ENCODE measurements around the gene GNB1. TPM values are rescaled to one million over a fixed set of nuclear protein-coding genes. Genes with fewer than 3 reads are reported as not detected.
"Not testable (repeated sequence)": the region's sequence is repeated elsewhere in the genome, so short reads cannot be mapped to it uniquely, and the experiment has no call there.

Gene GNB1
- total RNA-seq, 1 experiment from 2014 or later: 50.5 TPM

DNA sequence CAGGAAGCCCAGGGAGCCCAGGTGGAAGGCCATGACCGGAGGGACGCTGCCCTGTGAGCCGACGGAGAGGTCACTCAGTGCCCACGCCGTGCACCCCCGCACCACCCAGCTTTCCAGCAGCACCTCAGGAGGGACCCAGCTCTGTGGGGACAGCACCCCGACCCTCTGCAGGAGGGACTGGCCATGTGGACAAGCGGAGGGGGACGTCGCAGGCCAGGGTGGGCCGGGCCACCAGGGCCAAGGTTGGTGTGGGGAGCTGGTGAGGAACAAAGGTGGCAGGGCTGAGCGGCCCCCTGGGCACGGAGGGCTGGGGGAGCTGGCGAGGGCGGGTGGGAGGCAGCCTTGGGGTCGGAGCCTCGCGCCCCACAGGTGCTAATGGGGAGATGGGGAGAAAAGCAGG, 135.5 kb downstream of the GNB1 start:
- DNase-seq (ENCODE audit: low read depth, low spot score): no peak
- in situ Hi-C loops (cut with HindIII; ENCODE audit: low pct_unique_long_range_greater_than_20kb, low sequenced_read_pairs): no loop called here

DNA sequence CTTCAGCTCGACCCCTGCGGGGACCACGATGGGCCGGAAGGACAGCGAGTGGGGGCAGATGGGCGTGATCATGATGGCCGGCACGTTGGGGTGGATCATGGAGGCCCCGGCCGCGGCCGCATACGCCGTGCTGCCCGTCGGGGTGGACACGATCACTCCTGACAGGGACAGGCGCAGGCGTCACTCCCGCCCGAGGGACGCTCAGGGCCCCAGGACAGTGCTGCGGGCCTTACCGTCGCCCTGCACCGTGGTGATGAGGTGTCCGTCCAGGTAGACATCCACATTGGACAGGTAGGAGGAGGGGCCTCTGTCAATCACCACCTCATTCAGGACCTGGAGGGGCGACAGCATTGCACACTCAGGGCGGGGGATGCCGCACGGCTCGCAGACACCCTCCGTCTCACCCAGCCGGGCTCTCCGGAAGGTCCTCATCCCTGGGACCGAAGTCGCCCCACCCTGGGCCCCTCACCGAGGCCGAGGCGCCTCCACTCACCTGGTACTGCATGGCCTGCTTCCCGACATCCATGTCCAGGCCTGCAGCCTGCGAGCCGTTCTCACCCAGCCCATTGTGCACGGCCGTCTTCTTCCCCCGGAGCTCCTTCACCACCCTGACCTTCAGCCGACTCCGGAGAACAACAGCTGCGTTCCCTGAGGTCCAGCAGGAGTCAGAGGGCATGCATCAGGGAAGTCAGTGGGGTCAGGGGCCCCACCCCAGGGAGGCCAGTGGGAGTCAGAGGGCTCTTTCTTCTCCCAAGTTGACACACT, 136.7 kb downstream of the GNB1 start:
- in situ Hi-C loops (cut with HindIII; ENCODE audit: low pct_unique_long_range_greater_than_20kb, low sequenced_read_pairs): no loop called here
- no peak for DNase-seq (ENCODE audit: low read depth, low spot score)

DNA sequence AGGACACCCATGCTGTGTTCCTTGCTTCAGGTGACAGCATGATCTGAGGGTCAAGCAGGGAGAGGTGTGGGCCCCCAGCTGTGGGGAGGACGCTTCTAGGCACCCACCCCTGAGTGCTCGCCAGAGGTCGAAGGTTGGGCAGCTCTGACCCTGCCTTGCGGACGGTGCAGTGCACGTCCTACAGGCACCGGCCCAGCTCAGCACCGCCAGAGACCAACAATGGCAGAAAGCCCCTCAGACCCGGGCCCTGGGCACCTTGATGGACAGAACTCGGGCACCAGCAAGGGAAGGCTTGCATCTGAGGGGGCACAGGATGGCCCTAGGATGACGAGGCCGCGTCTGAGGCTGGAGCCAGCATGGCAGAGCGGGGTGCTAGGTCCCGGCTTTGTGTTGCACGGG, 137.3 kb downstream of the GNB1 start:
- in situ Hi-C loops (cut with HindIII; ENCODE audit: low pct_unique_long_range_greater_than_20kb, low sequenced_read_pairs): no loop called here
- no peak for DNase-seq (ENCODE audit: low read depth, low spot score)

GRCh38 chr1:1752636-1753606, 138.0 kb downstream of the GNB1 start:
- no peak for DNase-seq (ENCODE audit: low read depth, low spot score)
- in situ Hi-C loops (cut with HindIII; ENCODE audit: low pct_unique_long_range_greater_than_20kb, low sequenced_read_pairs): no loop called here

DNA sequence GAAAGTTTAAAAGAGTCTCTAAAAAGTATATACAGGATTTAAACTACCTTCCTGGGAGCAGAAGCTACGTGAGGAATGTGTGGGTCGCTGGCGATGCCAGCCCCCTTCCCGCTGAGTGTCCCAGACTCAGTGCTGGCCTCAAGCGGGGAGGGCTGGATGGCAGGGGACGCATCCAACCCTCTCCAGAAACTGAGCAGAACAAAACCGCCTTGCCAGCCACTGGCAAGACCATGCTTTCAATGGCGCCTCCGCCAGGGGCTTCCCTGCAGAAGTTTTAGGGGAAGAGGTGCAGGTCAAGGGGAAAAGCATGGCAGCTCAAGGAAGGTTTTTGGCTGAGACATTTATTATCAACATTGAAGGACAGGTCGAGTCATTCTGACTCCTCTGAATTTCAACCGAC, 138.7 kb downstream of the GNB1 start:
- in situ Hi-C loops (cut with HindIII; ENCODE audit: low pct_unique_long_range_greater_than_20kb, low sequenced_read_pairs): no loop called here
- no peak for DNase-seq (ENCODE audit: low read depth, low spot score)

- DNase-seq (ENCODE audit: low read depth, low spot score); in situ Hi-C loops (cut with HindIII; ENCODE audit: low pct_unique_long_range_greater_than_20kb, low sequenced_read_pairs): not testable (repeated sequence)
Measured at GRCh38 chr1:1749941-1750340, 140.9 kb downstream of the GNB1 start.

GRCh38 chr1:1748686-1749321, 142.1 kb downstream of the GNB1 start:
- in situ Hi-C loops (cut with HindIII; ENCODE audit: low pct_unique_long_range_greater_than_20kb, low sequenced_read_pairs): no loop called here

GRCh38 chr1:1746566-1746909, 144.3 kb downstream of the GNB1 start:
- DNase-seq (ENCODE audit: low read depth, low spot score); in situ Hi-C loops (cut with HindIII; ENCODE audit: low pct_unique_long_range_greater_than_20kb, low sequenced_read_pairs): not testable (repeated sequence)

More at GRCh38 chr1:1748686-1749321, 142.1 kb downstream of the GNB1 start:
- DNase-seq (ENCODE audit: low read depth, low spot score): no peak

DNA sequence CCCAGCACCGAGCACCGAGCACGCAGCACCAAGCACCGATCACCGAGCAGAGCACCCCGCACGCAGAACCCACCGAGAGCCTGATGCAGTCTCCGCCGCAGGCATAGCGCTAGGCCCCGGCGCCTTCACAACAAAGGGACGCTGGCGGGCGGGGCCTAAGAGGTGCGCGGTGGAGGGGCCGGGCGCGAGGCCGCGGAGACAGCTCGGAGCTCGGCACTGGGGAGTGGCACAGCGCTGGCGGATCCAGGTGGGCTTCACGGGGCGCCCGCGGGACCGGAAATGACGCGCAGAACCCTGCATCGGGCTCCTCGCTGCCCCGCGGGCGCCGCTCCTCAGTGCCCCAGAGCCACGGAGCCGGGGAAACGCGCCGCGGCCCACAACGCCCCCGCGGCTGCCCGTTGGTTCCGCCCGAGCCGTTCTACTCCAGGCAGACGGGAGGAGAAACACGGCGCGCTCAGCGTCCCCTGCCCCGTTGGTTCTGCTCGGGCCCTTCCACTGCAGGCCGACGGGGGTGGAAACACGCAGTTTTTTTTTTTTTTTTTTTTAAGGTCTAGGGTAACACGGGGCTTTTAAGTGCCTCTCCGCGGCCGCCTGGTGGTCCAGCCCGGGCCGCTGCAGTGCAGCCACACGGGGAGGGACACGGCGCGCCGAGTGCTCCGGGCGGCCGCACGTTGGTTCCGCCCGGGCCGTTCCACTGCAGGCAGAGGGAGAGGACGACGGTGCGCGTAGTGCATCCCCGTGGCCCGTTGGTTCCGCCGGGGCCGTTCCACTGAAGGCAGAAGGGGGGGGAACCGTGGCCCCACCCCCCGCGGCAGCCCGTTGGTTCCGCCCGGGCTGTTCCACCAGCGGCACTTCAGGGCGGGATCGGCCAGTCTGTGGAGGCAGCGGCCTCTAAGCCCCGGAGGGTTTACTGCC, 145.0 kb downstream of the GNB1 start:
- peak; percentile 58 for DNase-seq (ENCODE audit: low read depth, low spot score)
- in situ Hi-C loops (cut with HindIII; ENCODE audit: low pct_unique_long_range_greater_than_20kb, low sequenced_read_pairs): not testable (repeated sequence)

DNA sequence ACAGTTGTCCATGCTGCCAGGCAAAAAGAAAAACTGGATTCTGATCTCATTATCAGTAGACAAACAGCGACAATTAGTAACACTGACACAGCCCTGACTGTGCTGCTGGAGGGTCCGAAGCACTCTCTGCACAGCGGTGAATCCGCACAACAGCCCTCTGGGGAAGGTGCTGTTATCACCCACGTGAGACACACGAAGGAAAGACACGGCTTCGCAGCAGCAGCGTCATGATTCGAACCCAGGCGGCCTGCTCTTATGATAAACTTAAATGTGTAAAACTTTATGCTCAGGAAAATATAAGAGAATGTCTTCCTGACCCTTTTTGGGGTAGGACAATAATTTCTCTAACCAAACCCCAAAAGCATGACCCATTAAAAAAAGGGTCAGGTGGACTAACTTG, 148.4 kb downstream of the GNB1 start:
- in situ Hi-C loops (cut with HindIII; ENCODE audit: low pct_unique_long_range_greater_than_20kb, low sequenced_read_pairs); DNase-seq (ENCODE audit: low read depth, low spot score): not testable (repeated sequence)

DNA sequence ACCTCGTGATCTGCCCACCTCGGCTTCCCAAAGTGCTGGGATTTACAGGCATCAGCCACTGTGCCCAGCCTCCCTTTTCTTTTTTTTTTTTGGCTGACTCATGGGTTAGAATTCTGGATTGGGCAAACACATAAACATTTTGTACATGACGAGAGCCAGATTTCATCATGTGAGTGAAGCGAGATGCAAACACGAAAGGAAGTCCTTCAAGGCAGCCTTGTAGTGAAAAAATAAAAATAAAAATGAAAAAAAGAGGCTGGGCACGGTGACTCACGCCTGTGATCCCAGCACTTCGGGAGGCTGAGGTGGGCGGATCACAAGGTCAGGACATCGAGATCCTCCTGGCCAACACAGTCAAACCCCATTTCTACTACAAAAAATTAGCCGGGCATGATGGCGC, 149.9 kb downstream of the GNB1 start:
- DNase-seq (ENCODE audit: low read depth, low spot score); in situ Hi-C loops (cut with HindIII; ENCODE audit: low pct_unique_long_range_greater_than_20kb, low sequenced_read_pairs): not testable (repeated sequence)

GRCh38 chr1:1738799-1739337, 152.0 kb downstream of the GNB1 start:
- in situ Hi-C loops (cut with HindIII; ENCODE audit: low pct_unique_long_range_greater_than_20kb, low sequenced_read_pairs); DNase-seq (ENCODE audit: low read depth, low spot score): not testable (repeated sequence)

DNA sequence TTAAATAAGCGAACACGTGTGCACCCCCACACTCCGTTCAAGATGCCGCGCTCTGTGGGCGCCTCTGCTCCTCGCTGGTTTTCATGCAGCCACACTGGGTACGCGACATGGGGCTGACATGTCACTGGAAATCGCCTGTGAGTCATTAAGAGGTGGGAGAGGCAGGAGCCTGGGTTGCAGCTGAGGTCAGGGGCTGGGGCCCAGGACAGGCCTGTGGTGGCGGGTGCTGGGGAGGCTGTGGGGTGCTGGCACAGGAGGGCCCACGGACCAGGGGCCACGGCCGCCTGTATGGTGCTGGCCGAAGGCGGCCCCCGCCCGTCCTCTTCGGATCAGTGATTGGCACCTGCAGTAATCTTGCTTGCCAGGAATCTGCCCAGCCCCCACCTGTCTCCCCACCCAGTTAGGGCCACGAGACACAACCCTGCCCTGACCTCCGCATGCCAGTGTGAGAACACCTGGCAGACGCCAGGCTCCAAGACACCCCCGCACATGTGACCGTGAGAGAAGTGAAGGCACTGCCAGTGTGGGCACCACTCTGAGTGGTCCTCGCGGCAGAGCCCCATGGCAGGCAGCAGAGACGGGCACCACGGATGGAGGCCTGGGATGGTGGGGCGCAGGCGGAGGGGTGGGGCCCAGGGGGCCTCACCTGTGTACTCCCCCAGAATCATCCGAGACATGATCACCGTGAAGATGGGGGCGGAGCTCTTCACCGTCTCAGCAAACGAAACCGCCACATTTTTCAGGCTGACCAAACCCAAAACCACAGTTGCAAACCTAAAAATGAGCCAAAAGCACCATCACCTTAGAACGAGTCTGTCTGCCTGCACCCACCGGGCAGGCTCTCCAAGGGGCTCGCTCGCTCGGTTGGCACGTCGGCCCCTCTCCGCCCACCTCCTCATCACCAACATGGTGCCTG, 153.0 kb downstream of the GNB1 start:
- DNase-seq (ENCODE audit: low read depth, low spot score); in situ Hi-C loops (cut with HindIII; ENCODE audit: low pct_unique_long_range_greater_than_20kb, low sequenced_read_pairs): not testable (repeated sequence)
